H1 (cell line): ENCODE results near the gene SPTB. TPM values are rescaled to one million over a fixed set of nuclear protein-coding genes. Genes with fewer than 3 reads are reported as not detected.

Source experiments
- CTCF ChIA-PET: fragments of 300-600 bp; sonication (Branson Sonifier 250); formaldehyde crosslinking; loops from one replicate; lab custom pipeline; 2021; ENCODE audit not compliant: partially characterized antibody; lab: Charles Lee
- POLR2A ChIA-PET: fragments of 300-600 bp; sonication (Branson Sonifier 250); formaldehyde crosslinking; loops from one replicate; lab custom pipeline; 2021; ENCODE audit warnings: inconsistent platforms; ENCODE audit not compliant: partially characterized antibody; lab: Charles Lee
- DNase-seq, 2 experiments: peaks; one replicate each; pipeline versions ENCODE4 v3.0.0 to v3.0.0-alpha.2; 2010 to 2022; ENCODE audit warnings: low spot score in 2 of 2, low read depth in 1 of 2, mixed read lengths in 1 of 2
- FAIRE-seq: peaks from 2 replicates; lab custom pipeline; 2011; peaks lifted over from hg19 to GRCh38; lab: Jason Lieb, UNC
- H2AFZ ChIP-seq: 2 replicates; pipeline ENCODE4 v1.8.1; 2012; ENCODE audit warnings: low read length, inconsistent platforms
- H2AK5ac ChIP-seq: 2 replicates; pipeline ENCODE4 v1.6.1; 2013; ENCODE audit warnings: low read depth, low read length
- H2BK120ac ChIP-seq: replicated peaks from 2 replicates; pipeline ENCODE3; 2013; ENCODE audit warnings: low read depth, low read length, inconsistent platforms
- H2BK12ac ChIP-seq: 2 replicates; pipeline ENCODE4 v1.6.1; 2013; ENCODE audit warnings: low read depth, low read length
- H2BK15ac ChIP-seq: 2 replicates; pipeline ENCODE4 v1.6.1; 2013; ENCODE audit warnings: low read length
- H2BK20ac ChIP-seq: 2 replicates; pipeline ENCODE4 v1.6.1; 2013; ENCODE audit warnings: low read length
- H2BK5ac ChIP-seq: 2 replicates; pipeline ENCODE4 v1.6.1; 2013; ENCODE audit warnings: low read depth, low read length
- H3K14ac ChIP-seq: 2 replicates; pipeline ENCODE4 v1.6.1; 2013; ENCODE audit warnings: inconsistent platforms; ENCODE audit not compliant: insufficient read length
- H3K18ac ChIP-seq: 2 replicates; pipeline ENCODE4 v1.6.1; 2013; ENCODE audit warnings: low read length; ENCODE audit errors: extremely low read depth
- H3K23ac ChIP-seq: 2 replicates; pipeline ENCODE4 v1.6.1; 2013; ENCODE audit warnings: inconsistent platforms; ENCODE audit not compliant: insufficient read length
- H3K23me2 ChIP-seq: 2 replicates; pipeline ENCODE4 v1.6.1; 2013; ENCODE audit warnings: low read depth, low read length
- H3K27ac ChIP-seq: 2 replicates; pipeline ENCODE4 v1.6.1; 2011; ENCODE audit warnings: low read depth, low read length, inconsistent platforms
- H3K27me3 ChIP-seq, 4 experiments: replicated peaks in 1 of 4; 1 replicate in 1 of 4; 2 replicates in 3 of 4; pipeline versions ENCODE4 v1.6.1 to v1.8.1; 2011 to 2013; ENCODE audit warnings: low read length in 3 of 4, mild to moderate bottlenecking in 3 of 4, inconsistent platforms in 2 of 4, mixed read lengths in 2 of 4, moderate library complexity in 1 of 4; ENCODE audit not compliant: control insufficient read depth in 3 of 4, insufficient read depth in 3 of 4; ENCODE audit errors: extremely low read depth in 1 of 4
- H3K36me3 ChIP-seq, 4 experiments: 2 replicates each; pipeline versions ENCODE4 v1.6.1 to v1.8.1; 2011 to 2013; ENCODE audit warnings: mild to moderate bottlenecking in 4 of 4, low read length in 3 of 4, moderate library complexity in 2 of 4, control low read depth in 1 of 4, inconsistent platforms in 1 of 4; ENCODE audit not compliant: insufficient read depth in 4 of 4, control insufficient read depth in 2 of 4
- H3K4ac ChIP-seq: replicated peaks from 2 replicates; pipeline ENCODE3; 2013; ENCODE audit warnings: low read length, low read depth, mixed read lengths, inconsistent platforms; ENCODE audit not compliant: insufficient read length
- H3K4me1 ChIP-seq, 4 experiments: replicated peaks in 1 of 4; 1 replicate in 1 of 4; 2 replicates in 3 of 4; pipeline versions ENCODE4 v1.6.1 to v1.8.1; 2011 to 2013; ENCODE audit warnings: low read length in 3 of 4, inconsistent platforms in 2 of 4, mixed read lengths in 1 of 4; ENCODE audit not compliant: insufficient read depth in 4 of 4, control insufficient read depth in 3 of 4
- H3K4me2 ChIP-seq, 2 experiments: 2 replicates each; pipeline versions ENCODE4 v1.6.1 to v1.8.1; 2011 to 2013; ENCODE audit warnings: low read depth in 2 of 2, low read length in 2 of 2, control low read depth in 1 of 2, inconsistent platforms in 1 of 2, mild to moderate bottlenecking in 1 of 2; ENCODE audit not compliant: insufficient read depth in 1 of 2
- H3K4me3 ChIP-seq, 4 experiments: fragments of 200-600, 300-600 bp in 1 of 4; sonication (generic), shearing (Covaris generic), sonication (Bioruptor Twin) in 1 of 4; 2 replicates each; pipeline versions ENCODE4 v1.5.1 to v1.8.1; 2011 to 2016; ENCODE audit warnings: low read length in 4 of 4, low read depth in 3 of 4, control low read depth in 2 of 4, inconsistent platforms in 2 of 4, mild to moderate bottlenecking in 2 of 4, mixed read lengths in 1 of 4, moderate library complexity in 1 of 4; ENCODE audit not compliant: insufficient read depth in 2 of 4; ENCODE audit errors: extremely low read depth in 1 of 4
- H3K56ac ChIP-seq: replicated peaks from 2 replicates; pipeline ENCODE3; 2013; ENCODE audit warnings: low read depth, mild to moderate bottlenecking, mixed read lengths, low read length, inconsistent platforms; ENCODE audit not compliant: insufficient read length
- H3K79me1 ChIP-seq: 2 replicates; pipeline ENCODE4 v1.6.1; 2013; ENCODE audit warnings: low read depth, low read length, control low read depth
- H3K79me2 ChIP-seq, 2 experiments: 2 replicates each; pipeline versions ENCODE4 v1.6.1 to v1.8.1; 2012 to 2013; ENCODE audit warnings: low read length in 2 of 2, mild to moderate bottlenecking in 2 of 2, inconsistent platforms in 1 of 2; ENCODE audit not compliant: insufficient read depth in 2 of 2, control insufficient read depth in 1 of 2
- H3K9ac ChIP-seq, 4 experiments: replicated peaks in 1 of 4; 1 replicate in 1 of 4; 2 replicates in 3 of 4; pipeline versions ENCODE4 v1.6.1 to v1.8.1; 2011 to 2013; ENCODE audit warnings: low read depth in 3 of 4, low read length in 3 of 4, control low read depth in 2 of 4, mild to moderate bottlenecking in 2 of 4, moderate library complexity in 2 of 4, inconsistent platforms in 1 of 4; ENCODE audit errors: extremely low read depth in 1 of 4
- H3K9me3 ChIP-seq, 2 experiments: 2 replicates each; pipeline versions ENCODE4 v1.6.1 to v1.8.1; 2012 to 2013; ENCODE audit warnings: mild to moderate bottlenecking in 2 of 2, moderate library complexity in 2 of 2, control low read depth in 1 of 2, inconsistent platforms in 1 of 2, low read depth in 1 of 2, low read length in 1 of 2, mixed read lengths in 1 of 2; ENCODE audit not compliant: insufficient read depth in 2 of 2
- H4K20me1 ChIP-seq, 2 experiments: replicated peaks in 1 of 2; 2 replicates each; pipeline versions ENCODE3 to v1.8.1; 2011 to 2013; ENCODE audit warnings: inconsistent platforms in 2 of 2, low read length in 2 of 2, mild to moderate bottlenecking in 1 of 2; ENCODE audit not compliant: insufficient read depth in 2 of 2, control insufficient read depth in 1 of 2
- H4K5ac ChIP-seq: 2 replicates; pipeline ENCODE4 v1.6.1; 2013; ENCODE audit warnings: low read length, low read depth, mixed read lengths, inconsistent platforms; ENCODE audit not compliant: insufficient read length
- H4K8ac ChIP-seq: 2 replicates; pipeline ENCODE4 v1.8.0; 2013; ENCODE audit warnings: mild to moderate bottlenecking, moderate library complexity, low read length, inconsistent platforms; ENCODE audit not compliant: insufficient read depth; ENCODE audit errors: extremely low read depth
- H4K91ac ChIP-seq: replicated peaks from 2 replicates; pipeline ENCODE3; 2013; ENCODE audit warnings: low read length, mixed read lengths, inconsistent platforms; ENCODE audit not compliant: insufficient read length
- ASH2L ChIP-seq: fragments of 200-600, 300-600 bp; sonication (generic); IDR thresholded peaks from one replicate; pipeline ENCODE4 v1.7.1; 2017; ENCODE audit warnings: low read length
- CBX5 ChIP-seq: fragments of 300-800, 300-1000 bp; sonication (generic); IDR thresholded peaks from 2 replicates; pipeline ENCODE4 v1.7.1; 2016; ENCODE audit warnings: antibody characterized with exemption, low read length, low read depth
- CEBPB ChIP-seq: IDR thresholded peaks from 2 replicates; pipeline ENCODE4 v1.6.1; 2012; ENCODE audit warnings: low read depth, low read length
- EGR1 ChIP-seq: IDR thresholded peaks from 2 replicates; pipeline ENCODE4 v1.6.1; 2011; ENCODE audit warnings: low read depth, low read length, borderline replicate concordance
- JUND ChIP-seq: IDR thresholded peaks from 2 replicates; pipeline ENCODE4 v1.6.1; 2011; ENCODE audit warnings: mild to moderate bottlenecking, improper control_type of control experiment, low read length
- NANOG ChIP-seq: IDR thresholded peaks from 2 replicates; pipeline ENCODE4 v1.6.1; 2011; ENCODE audit warnings: low read length, low read depth, mild to moderate bottlenecking, inconsistent platforms; ENCODE audit not compliant: insufficient read depth, poor library complexity, severe bottlenecking
- NRF1 ChIP-seq: IDR thresholded peaks from 2 replicates; pipeline ENCODE4 v1.6.1; 2011; ENCODE audit warnings: mild to moderate bottlenecking, low read depth, low read length, improper control_type of control experiment
- POLR2A ChIP-seq, 2 experiments: IDR thresholded peaks; 1 replicate in 1 of 2; 2 replicates in 1 of 2; pipeline ENCODE4 v1.6.1; 2011; ENCODE audit warnings: low read depth in 2 of 2, low read length in 2 of 2, mild to moderate bottlenecking in 2 of 2; ENCODE audit errors: control extremely low read depth in 1 of 2
- RFX5 ChIP-seq: IDR thresholded peaks from 2 replicates; pipeline ENCODE4 v1.6.1; 2011; ENCODE audit warnings: low read depth, low read length, improper control_type of control experiment, borderline replicate concordance
- TCF12 ChIP-seq: IDR thresholded peaks from 2 replicates; pipeline ENCODE4 v1.6.1; 2011; ENCODE audit warnings: low read depth, mild to moderate bottlenecking, low read length
- TEAD4 ChIP-seq: IDR thresholded peaks from 2 replicates; pipeline ENCODE4 v1.6.1; 2012; ENCODE audit warnings: low read depth, low read length, inconsistent platforms, mixed read lengths
- YY1 ChIP-seq: IDR thresholded peaks from 2 replicates; pipeline ENCODE4 v1.6.1; 2011; ENCODE audit warnings: low read depth, mild to moderate bottlenecking, low read length
- polyA plus RNA-seq, 7 experiments: library from polyadenylated mRNA; depleted of rRNA in 3 of 7; stranded (reverse) in 5 of 7; unstranded in 2 of 7; fragments of >200 nt in 5 of 7; fragments of 200-250 nt in 2 of 7; gene quantifications; 1 replicate in 5 of 7; 2 replicates in 1 of 7; 4 replicates in 1 of 7; pipeline versions ENCODE4 v1.2.1 to v1.2.3, GENCODE V29; 2011 to 2013; ENCODE audit warnings: missing spikeins in 2 of 7, mixed read lengths in 2 of 7
- total RNA-seq: library from RNA; stranded (reverse); fragmentation: NEBNext Ultra II Directional; extraction: Animal tissue kit (Norgen Biotek cat#: 25700); gene quantifications from 2 replicates; pipeline ENCODE4 v1.2.1, GENCODE V29; 2021
- TF ChIP-seq, protein P1 (sequence below): IDR thresholded peaks from 2 replicates; pipeline ENCODE4 v1.6.1; 2011; ENCODE audit warnings: low read length, improper control_type of control experiment
- TF ChIP-seq, protein P2 (sequence below): IDR thresholded peaks from 2 replicates; pipeline ENCODE4 v1.6.1; 2012; ENCODE audit warnings: low read length, inconsistent platforms

The SPTB gene
- total and polyA plus RNA-seq, 2 of the 8 experiments (the other 6 are each of a cell fraction or from before 2014, with no cell fraction given) = 0.30 to 2.4 TPM

DNA sequence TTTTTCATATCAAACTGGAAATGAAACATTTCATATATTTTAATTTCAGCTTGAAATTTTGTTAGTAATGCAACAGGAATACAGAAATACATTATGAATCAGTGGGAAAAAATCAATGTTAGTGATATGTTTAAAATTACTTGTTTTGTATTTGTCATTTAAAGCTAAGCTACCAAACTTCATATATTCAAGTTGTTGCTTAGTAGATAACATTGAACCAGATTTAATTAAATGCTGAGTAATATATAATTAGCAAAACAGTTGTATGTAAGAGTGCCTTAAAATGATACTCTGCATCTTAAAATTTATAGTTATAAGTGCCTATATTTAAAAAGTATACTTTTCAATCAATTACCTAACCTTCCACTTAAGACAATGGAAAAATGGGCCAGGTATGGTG lies 39.5 kb upstream of the SPTB start:
- Histone ChIP-seq H2AK5ac (no peak overlapping the region), H3K79me1 (no peaks in the 10 kb centered on the region; the same call in none of the 2 replicates), H2BK12ac (no peak overlapping the region), H2AFZ (no peak overlapping the region), H4K8ac (no peak overlapping the region), H3K23me2 (peaks cover 3% of the 10 kb centered on the region), H3K27ac (no peak overlapping the region), H3K36me3 (peaks cover 0 to 6% (median 2%) of the 10 kb centered on the region in 4 experiments; a peak in 4 of 8 replicates), H2BK20ac (no peak overlapping the region), H3K4me1 (peaks cover 0 to 4% (median 0%) of the 10 kb centered on the region in 4 experiments; a peak in 3 of 7 replicates), H3K23ac (no peak overlapping the region), H4K5ac (no peak overlapping the region), H3K79me2 (peaks cover 5 to 28% of the 10 kb centered on the region in 2 experiments; a peak in 3 of 4 replicates), H4K20me1 (no peaks in the 10 kb centered on the region)
- CTCF ChIA-PET = interaction anchor here (1.7 kb wide), 1 partner anchor 17 kb away, joined by 5 read pairs; no protein-coding TSS in a partner anchor
- no peak for TF ChIP-seq RFX5
- TF ChIP-seq ASH2L = no peak
- no peak for TF ChIP-seq CEBPB
- TF ChIP-seq JUND = no peak
- TF ChIP-seq POLR2A (IDR thresholded peaks at IDR 0.05; ENCODE audit: control extremely low read depth in 1 of 2, low read depth in 2 of 2, low read length in 2 of 2) = no peak
- TF ChIP-seq, protein P1, sequence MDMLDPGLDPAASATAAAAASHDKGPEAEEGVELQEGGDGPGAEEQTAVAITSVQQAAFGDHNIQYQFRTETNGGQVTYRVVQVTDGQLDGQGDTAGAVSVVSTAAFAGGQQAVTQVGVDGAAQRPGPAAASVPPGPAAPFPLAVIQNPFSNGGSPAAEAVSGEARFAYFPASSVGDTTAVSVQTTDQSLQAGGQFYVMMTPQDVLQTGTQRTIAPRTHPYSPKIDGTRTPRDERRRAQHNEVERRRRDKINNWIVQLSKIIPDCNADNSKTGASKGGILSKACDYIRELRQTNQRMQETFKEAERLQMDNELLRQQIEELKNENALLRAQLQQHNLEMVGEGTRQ = no peak
- TF ChIP-seq TEAD4 = no peak
- no peak for TF ChIP-seq NRF1
- TF ChIP-seq TCF12 = no peak
- no peak for TF ChIP-seq YY1
- TF ChIP-seq, protein P2, sequence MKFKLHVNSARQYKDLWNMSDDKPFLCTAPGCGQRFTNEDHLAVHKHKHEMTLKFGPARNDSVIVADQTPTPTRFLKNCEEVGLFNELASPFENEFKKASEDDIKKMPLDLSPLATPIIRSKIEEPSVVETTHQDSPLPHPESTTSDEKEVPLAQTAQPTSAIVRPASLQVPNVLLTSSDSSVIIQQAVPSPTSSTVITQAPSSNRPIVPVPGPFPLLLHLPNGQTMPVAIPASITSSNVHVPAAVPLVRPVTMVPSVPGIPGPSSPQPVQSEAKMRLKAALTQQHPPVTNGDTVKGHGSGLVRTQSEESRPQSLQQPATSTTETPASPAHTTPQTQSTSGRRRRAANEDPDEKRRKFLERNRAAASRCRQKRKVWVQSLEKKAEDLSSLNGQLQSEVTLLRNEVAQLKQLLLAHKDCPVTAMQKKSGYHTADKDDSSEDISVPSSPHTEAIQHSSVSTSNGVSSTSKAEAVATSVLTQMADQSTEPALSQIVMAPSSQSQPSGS = no peak
- TF ChIP-seq EGR1 = no peak
- TF ChIP-seq CBX5 = no peak
- no peak for TF ChIP-seq NANOG
- TF ChIP-seq, all 59 proteins: peak for 0
- H3K14ac ChIP-seq = no peak overlapping the region
- H3K4me2 ChIP-seq = no peak overlapping the region
- no peak overlapping the region for H4K91ac ChIP-seq
- H3K27me3 ChIP-seq = no peaks in the 10 kb centered on the region
- FAIRE-seq (no peak), DNase-seq (no peak)
- no peak overlapping the region for H2BK5ac ChIP-seq
- POLR2A ChIA-PET = interaction anchor here (2.3 kb wide), 1 partner anchor 17 kb away, joined by 4 read pairs; no protein-coding TSS in a partner anchor
- no peak overlapping the region for H3K4me3 ChIP-seq
- no peaks in the 10 kb centered on the region for H3K9me3 ChIP-seq
- H2BK120ac ChIP-seq = no peak overlapping the region
- H3K18ac ChIP-seq = no peak overlapping the region
- H2BK15ac ChIP-seq = no peak overlapping the region
- H3K9ac ChIP-seq = no peak overlapping the region
- H3K56ac ChIP-seq = no peak overlapping the region
- H3K4ac ChIP-seq = no peak overlapping the region
